Fibroblast of lung (primary cell): Measurements from ENCODE around the gene TPCN2.

Experiments used
- EZH2 ChIP-seq: IDR thresholded peaks from 2 replicates; pipeline ENCODE4 v1.5.1; 2012; ENCODE audit warnings: low read length, control low read depth, mild to moderate bottlenecking; ENCODE audit errors: missing control alignments
- TF ChIP-seq, protein P1 (sequence below), 2 donors: IDR thresholded peaks in 1 of 2; conservative IDR thresholded peaks in 1 of 2; 1 replicate in 1 of 2; 2 replicates in 1 of 2; pipeline ENCODE4 v1.5.1; 2011 to 2012; ENCODE audit warnings: low read length in 2 of 2, control low read depth in 1 of 2, inconsistent platforms in 1 of 2, low read depth in 1 of 2, mild to moderate bottlenecking in 1 of 2

DNA sequence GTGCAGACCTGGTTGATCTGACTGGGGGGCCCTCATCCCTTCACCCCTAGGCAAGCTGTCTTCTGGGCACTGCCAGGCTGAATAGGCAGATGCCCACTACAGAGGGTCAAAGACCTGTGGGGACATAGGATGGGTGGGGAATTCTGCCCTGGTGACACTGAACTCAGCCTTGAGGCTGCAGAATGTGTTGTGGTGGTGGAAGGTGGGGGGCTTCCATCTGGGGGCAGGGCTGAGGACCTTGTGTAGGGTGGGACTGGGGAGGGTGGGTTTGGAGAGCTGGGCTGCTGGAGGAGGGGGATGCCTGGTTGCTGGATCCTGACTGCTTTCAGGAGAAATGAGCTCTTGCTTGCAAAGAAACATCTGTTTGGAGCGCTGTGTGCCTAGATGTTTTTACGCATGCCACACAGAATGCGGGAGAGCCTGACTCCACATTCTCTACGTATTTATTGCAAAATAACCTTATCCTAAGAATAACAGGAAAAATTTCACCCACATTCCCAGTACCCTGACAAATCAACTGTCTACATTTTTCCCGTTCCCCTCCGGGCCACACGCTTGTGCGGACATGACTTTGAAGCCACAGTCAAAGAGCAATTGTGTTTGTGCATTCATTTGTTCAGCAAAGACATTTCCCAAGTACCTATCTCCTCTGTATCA is 125.3 kb downstream of the TPCN2 start:
- TF ChIP-seq, protein P1, sequence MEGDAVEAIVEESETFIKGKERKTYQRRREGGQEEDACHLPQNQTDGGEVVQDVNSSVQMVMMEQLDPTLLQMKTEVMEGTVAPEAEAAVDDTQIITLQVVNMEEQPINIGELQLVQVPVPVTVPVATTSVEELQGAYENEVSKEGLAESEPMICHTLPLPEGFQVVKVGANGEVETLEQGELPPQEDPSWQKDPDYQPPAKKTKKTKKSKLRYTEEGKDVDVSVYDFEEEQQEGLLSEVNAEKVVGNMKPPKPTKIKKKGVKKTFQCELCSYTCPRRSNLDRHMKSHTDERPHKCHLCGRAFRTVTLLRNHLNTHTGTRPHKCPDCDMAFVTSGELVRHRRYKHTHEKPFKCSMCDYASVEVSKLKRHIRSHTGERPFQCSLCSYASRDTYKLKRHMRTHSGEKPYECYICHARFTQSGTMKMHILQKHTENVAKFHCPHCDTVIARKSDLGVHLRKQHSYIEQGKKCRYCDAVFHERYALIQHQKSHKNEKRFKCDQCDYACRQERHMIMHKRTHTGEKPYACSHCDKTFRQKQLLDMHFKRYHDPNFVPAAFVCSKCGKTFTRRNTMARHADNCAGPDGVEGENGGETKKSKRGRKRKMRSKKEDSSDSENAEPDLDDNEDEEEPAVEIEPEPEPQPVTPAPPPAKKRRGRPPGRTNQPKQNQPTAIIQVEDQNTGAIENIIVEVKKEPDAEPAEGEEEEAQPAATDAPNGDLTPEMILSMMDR (conservative IDR thresholded peaks at IDR 0.05 in 1 of 2, IDR thresholded peaks at IDR 0.05 in 1 of 2; ENCODE audit: low read depth in 1 of 2, low read length in 2 of 2) = no peak
- no peak for TF ChIP-seq EZH2
